WERI-Rb-1 (cell line): ENCODE measurements around the gene CELSR3.

ENCODE experiments used
- DNase-seq: peaks from one replicate; pipeline ENCODE4 v3.0.0-alpha.2; 2020
- H3K27ac ChIP-seq: fragments of 250-450 bp; sonication (Bioruptor Pico); 2 replicates; pipeline ENCODE4 v1.5.1; 2020; ENCODE audit warnings: mild to moderate bottlenecking, moderate library complexity
- H3K27me3 ChIP-seq: fragments of 250-450 bp; sonication (Bioruptor Pico); 2 replicates; pipeline ENCODE4 v1.5.1; 2021; ENCODE audit warnings: mild to moderate bottlenecking, low read depth, moderate library complexity; ENCODE audit not compliant: insufficient read depth, severe bottlenecking
- H3K36me3 ChIP-seq: fragments of 250-450 bp; sonication (Bioruptor Pico); 2 replicates; pipeline ENCODE4 v1.5.1; 2020; ENCODE audit warnings: mild to moderate bottlenecking, moderate library complexity
- H3K4me3 ChIP-seq: 2 replicates; pipeline ENCODE4 v1.5.1; 2011; ENCODE audit warnings: low read depth, mild to moderate bottlenecking, control low read depth, low read length
- H3K9me3 ChIP-seq: fragments of 250-450 bp; sonication (Bioruptor Pico); 2 replicates; pipeline ENCODE4 v1.5.1; 2021; ENCODE audit warnings: mild to moderate bottlenecking, moderate library complexity; ENCODE audit not compliant: severe bottlenecking
- TF ChIP-seq, protein P1 (sequence below): IDR thresholded peaks from 2 replicates; pipeline ENCODE4 v1.5.1; 2011; ENCODE audit warnings: low read depth, mild to moderate bottlenecking, control low read depth, inconsistent platforms, low read length

The CELSR3 gene

GRCh38 chr3:48631516-48632448 is 30.9 kb downstream of the CELSR3 start:
- Histone ChIP-seq H3K9me3 (no peaks in the 10 kb centered on the region), H3K36me3 (peaks cover 37% of the 10 kb centered on the region), H3K27ac (no peak overlapping the region), H3K4me3 (no peak overlapping the region), H3K27me3 (no peaks in the 10 kb centered on the region)
- TF ChIP-seq, protein P1, sequence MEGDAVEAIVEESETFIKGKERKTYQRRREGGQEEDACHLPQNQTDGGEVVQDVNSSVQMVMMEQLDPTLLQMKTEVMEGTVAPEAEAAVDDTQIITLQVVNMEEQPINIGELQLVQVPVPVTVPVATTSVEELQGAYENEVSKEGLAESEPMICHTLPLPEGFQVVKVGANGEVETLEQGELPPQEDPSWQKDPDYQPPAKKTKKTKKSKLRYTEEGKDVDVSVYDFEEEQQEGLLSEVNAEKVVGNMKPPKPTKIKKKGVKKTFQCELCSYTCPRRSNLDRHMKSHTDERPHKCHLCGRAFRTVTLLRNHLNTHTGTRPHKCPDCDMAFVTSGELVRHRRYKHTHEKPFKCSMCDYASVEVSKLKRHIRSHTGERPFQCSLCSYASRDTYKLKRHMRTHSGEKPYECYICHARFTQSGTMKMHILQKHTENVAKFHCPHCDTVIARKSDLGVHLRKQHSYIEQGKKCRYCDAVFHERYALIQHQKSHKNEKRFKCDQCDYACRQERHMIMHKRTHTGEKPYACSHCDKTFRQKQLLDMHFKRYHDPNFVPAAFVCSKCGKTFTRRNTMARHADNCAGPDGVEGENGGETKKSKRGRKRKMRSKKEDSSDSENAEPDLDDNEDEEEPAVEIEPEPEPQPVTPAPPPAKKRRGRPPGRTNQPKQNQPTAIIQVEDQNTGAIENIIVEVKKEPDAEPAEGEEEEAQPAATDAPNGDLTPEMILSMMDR = no peak
- no peak for DNase-seq

DNA sequence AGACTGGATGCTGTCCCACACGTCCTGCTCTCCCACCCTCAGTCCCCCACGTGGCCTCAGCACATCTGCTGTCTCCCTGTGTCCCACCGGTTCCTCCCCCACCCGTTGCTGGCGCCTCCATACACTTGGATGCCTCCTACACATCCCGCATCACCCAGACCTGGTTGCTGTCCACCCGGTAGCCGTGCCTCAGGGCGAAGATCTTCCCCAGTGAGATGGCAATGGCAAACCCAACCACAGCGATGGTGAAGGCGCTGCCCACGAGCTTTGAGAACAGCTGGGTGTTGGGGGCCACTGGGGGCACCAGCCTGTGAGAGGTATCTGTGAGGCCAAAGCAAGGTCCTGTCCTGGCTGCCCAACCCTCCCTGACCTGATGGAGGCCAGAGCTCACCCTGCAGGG is 31.9 kb downstream of the CELSR3 start:
- no peak for DNase-seq
- Histone ChIP-seq H3K9me3 (no peaks in the 10 kb centered on the region), H3K27me3 (no peaks in the 10 kb centered on the region), H3K36me3 (peaks cover 30% of the 10 kb centered on the region), H3K27ac (no peak overlapping the region), H3K4me3 (no peak overlapping the region)
- TF ChIP-seq, protein P1 = no peak

DNA sequence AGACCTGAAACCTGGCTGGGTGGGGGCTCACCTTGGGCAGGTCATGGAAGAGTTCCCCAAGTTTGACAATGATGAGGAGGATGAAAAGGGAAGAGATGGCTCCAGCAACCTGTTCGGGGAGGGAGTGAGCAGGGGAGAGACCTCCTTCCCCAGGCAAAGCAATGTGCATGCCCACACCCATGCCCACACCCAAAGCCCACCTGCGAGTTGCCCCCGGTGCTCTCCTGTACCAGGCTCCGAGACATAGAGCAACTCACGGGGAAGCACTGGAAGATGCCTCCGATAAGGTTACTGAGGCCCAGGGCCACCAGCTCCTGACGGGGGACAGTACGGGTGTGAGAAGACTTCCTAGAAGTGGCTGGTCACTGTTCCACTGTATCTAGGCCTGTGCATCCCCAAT is 32.3 kb downstream of the CELSR3 start:
- Histone ChIP-seq H3K27ac (no peak overlapping the region), H3K27me3 (no peaks in the 10 kb centered on the region), H3K4me3 (no peak overlapping the region), H3K36me3 (peaks cover 30% of the 10 kb centered on the region), H3K9me3 (no peaks in the 10 kb centered on the region)
- DNase-seq = no peak
- TF ChIP-seq, protein P1 = no peak

DNA sequence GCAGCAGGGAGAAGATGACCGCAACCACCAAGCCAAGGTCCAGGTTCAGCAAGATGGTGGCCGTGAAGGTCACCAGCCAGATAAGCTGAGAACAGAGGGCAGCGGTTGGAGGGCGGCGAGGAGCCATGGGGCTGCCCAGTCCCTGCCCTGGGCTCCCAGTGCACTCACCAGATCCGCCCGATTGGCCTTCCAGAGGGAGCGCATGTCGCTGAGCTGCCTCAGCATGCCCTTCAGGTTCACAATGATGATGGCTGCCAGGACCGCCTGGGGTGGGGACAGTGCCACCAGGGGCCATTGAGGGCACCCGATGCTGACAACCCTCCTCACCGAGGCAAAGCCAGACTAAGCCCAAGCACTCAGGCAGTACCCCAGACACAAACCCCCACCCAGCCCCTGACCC is 32.8 kb downstream of the CELSR3 start:
- Histone ChIP-seq H3K27ac (no peak overlapping the region), H3K36me3 (peaks cover 35% of the 10 kb centered on the region), H3K27me3 (no peaks in the 10 kb centered on the region), H3K4me3 (no peak overlapping the region), H3K9me3 (no peaks in the 10 kb centered on the region)
- TF ChIP-seq, protein P1 = no peak
- DNase-seq = no peak

GRCh38 chr3:48628277-48629017 is 34.2 kb downstream of the CELSR3 start:
- peaks cover 33% of the 10 kb centered on the region for H3K36me3 ChIP-seq

More at GRCh38 chr3:48628277-48629017, 34.2 kb downstream of the CELSR3 start:
- TF ChIP-seq, protein P1 = no peak
- H3K4me3 ChIP-seq = no peak overlapping the region
- no peaks in the 10 kb centered on the region for H3K9me3 ChIP-seq
- H3K27me3 ChIP-seq = no peaks in the 10 kb centered on the region
- no peak overlapping the region for H3K27ac ChIP-seq
- no peak for DNase-seq
